ENCODE results near the gene CYP2W1.

CYP2W1 gene

DNA sequence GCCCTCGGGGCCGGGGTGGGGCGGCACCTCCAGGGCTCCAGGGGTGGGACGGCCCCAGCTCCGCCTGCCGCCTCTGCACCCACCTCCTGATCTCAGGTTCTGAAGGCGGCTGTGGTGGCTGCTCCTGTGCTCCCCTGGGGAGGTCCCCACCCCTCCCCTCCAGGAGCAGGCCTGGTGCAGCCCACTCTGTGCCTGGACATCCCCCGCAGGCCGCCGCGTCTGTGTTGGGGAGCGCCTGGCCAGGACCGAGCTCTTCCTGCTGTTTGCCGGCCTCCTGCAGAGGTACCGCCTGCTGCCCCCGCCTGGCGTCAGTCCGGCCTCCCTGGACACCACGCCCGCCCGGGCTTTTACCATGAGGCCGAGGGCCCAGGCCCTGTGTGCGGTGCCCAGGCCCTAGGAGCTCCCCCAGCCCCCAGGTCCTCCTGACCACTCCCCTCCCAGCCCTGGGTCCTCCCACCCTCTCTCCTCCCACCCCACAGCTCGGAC lies 5.5 kb downstream of the CYP2W1 start:
- DNase-seq (ENCODE audit: low read depth): no peak
- no peak overlapping the region for H3K4me3 ChIP-seq (ENCODE audit: low read depth, low read length)
- in situ Hi-C loops (cut with HindIII; ENCODE audit: low sequenced_read_pairs): loop anchor here (25.0 kb wide), 1 partner anchor 174 kb away; the partner anchor contains the start of gene ZFAND2A
- TF ChIP-seq, protein P1, sequence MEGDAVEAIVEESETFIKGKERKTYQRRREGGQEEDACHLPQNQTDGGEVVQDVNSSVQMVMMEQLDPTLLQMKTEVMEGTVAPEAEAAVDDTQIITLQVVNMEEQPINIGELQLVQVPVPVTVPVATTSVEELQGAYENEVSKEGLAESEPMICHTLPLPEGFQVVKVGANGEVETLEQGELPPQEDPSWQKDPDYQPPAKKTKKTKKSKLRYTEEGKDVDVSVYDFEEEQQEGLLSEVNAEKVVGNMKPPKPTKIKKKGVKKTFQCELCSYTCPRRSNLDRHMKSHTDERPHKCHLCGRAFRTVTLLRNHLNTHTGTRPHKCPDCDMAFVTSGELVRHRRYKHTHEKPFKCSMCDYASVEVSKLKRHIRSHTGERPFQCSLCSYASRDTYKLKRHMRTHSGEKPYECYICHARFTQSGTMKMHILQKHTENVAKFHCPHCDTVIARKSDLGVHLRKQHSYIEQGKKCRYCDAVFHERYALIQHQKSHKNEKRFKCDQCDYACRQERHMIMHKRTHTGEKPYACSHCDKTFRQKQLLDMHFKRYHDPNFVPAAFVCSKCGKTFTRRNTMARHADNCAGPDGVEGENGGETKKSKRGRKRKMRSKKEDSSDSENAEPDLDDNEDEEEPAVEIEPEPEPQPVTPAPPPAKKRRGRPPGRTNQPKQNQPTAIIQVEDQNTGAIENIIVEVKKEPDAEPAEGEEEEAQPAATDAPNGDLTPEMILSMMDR (IDR thresholded peaks at IDR 0.05; ENCODE audit: low read depth, low read length, missing control alignments): no peak

DNA sequence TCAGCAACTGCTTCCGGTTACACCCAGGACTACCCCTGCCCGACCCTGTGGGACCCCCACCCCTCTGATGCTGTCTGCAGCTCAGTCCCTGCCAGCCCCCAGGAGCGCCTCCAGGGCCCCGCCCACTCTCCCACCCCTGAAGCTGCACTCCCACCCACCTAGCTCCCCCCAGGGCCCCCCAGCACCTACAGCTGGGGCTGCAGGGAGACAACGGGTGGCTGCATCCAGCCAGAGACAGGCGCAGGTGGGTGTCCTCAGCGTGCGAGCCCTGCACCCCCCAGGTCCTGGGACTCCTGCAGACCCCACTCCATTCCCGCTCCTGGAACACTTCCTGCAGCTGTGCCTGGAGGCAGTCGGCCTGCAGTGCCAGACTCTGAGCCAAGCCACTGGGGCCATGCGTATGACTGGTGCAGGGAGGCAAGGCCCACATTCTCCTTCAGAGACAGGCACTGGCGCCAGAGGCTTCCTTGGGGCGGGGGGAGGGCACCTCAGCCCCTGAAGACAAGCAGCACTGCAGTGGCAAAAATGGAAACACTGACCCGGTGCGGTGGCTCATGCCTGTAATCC lies 6.1 kb downstream of the CYP2W1 start:
- no peak for DNase-seq (ENCODE audit: low read depth)
- TF ChIP-seq, protein P1 (IDR thresholded peaks at IDR 0.05; ENCODE audit: low read depth, low read length, missing control alignments): no peak
- no peak overlapping the region for H3K4me3 ChIP-seq (ENCODE audit: low read depth, low read length)
- in situ Hi-C loops (cut with HindIII; ENCODE audit: low sequenced_read_pairs): loop anchor here (25.0 kb wide), 1 partner anchor 173 kb away; the partner anchor contains the start of gene ZFAND2A

DNA sequence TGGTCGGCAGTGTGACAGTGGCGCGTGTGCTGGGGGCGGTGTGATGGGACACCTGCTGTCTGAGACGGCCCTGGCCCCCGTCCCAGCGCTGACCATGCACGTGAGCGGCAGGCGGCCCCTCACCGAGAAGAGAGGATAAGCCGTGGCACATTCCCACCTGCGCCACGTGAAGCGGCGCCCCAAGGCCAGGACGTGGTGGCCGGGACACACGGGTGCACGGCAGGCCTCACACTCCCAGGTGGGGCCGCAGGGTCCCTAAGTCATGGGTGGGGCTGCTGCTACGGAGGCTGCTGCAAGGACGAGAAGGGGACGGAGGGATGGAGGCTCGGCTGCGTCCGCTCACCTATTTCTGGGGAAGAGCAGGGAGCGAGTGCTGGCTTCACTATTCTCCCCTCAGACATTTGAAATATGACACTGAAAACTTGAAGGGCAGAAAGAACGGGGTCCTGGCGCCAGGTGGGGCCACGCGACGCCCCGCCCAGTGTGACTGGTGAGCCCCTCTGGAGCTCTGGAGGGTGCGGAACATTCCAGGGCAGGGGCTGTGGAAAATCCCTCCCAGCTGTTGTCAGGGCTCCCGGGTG lies 7.5 kb downstream of the CYP2W1 start:
- TF ChIP-seq, protein P1 (IDR thresholded peaks at IDR 0.05; ENCODE audit: low read depth, low read length, missing control alignments): no peak
- in situ Hi-C loops (cut with HindIII; ENCODE audit: low sequenced_read_pairs): loop anchor here (25.0 kb wide), 1 partner anchor 172 kb away; the partner anchor contains the start of gene ZFAND2A
- no peak overlapping the region for H3K4me3 ChIP-seq (ENCODE audit: low read depth, low read length)
- no peak for DNase-seq (ENCODE audit: low read depth)

DNA sequence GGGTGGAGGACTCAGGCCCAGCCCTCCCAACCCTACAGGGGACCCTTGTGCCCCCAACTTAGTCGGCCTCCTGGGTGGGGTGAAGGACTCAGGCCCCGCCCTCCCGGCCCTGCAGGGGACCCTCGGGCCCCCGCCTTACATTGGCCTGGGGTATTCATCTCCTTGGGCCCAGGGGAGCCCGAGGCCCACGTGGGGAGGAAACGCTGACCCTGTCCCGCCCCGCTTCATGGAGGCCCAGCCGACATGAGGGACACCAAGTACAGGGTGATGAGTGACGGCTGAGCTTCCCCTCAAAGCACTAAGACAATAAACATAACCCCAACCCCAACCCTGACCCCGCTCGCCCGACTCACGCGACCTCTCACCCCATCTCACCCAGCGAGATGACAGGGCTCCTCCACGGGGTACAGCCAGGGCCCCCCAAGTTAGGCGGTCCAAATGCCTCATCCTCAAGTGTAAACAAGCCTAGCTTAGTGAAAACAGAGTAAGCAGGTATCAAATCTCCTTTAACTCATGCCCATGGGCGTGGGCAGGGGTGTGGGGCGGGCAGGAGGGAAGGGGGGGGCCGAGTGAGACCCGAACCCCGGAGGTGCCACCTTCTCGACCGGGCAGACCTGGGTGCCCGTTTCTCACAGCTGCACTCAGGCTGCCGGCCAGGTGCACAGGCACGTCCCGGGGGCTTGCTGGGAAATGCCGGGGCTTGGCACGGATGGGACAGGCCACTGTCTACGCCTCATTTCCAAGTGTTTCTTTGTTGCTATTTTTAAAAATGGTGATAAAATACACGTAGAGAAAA lies 8.2 kb downstream of the CYP2W1 start:
- no peak overlapping the region for H3K4me3 ChIP-seq (ENCODE audit: low read depth, low read length)
- in situ Hi-C loops (cut with HindIII; ENCODE audit: low sequenced_read_pairs): loop anchor here (25.0 kb wide), 1 partner anchor 171 kb away; the partner anchor contains the start of gene ZFAND2A
- TF ChIP-seq, protein P1 (IDR thresholded peaks at IDR 0.05; ENCODE audit: low read depth, low read length, missing control alignments): no peak
- no peak for DNase-seq (ENCODE audit: low read depth)

DNA sequence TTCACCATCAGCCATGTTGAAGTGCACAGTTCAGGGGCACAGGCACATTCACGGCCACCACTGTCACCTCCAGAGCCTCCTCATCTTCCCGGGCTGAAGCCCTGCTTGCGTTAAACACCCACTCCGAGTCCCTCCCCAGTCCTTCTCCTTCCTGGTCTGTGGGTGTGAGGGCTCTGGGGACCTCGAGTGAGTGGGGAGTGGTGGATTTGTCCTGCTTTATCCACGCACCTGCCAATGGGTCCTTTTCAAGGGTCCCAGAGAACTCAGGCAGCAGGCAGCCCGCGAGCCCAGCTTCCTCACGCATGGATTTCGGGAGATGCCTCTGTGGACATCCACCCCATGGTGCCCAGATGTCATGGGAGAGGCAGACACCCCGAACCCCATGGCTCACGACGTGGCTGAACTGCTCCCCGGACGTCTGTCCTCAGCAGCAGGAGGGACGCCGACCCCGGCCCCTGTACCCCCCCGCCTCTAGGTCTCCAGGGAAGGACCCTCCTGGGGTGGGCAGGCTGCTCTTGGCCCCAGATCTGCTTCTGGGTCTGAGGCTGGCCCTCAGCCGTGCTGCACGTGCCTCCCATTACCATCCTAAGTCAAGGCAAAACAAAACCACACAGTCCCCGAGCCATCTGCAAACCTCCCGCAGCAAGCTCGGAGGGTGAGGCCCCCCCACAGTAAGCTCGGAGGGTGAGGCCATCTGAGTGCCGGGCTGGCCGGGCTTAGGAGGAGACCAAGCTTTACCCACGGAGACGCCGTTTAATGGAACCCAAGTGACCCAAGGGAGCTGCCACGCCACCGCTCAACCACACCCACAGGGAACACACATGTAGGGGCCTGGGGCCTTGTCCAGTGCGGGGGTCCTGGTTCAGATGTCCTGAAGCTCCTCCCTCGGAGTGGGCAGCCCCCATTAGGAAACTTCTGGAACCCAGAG lies 9.0 kb downstream of the CYP2W1 start:
- no peak for DNase-seq (ENCODE audit: low read depth)

More for the DNA sequence above, 9.0 kb downstream of the CYP2W1 start:
- in situ Hi-C loops (cut with HindIII; ENCODE audit: low sequenced_read_pairs): loop anchor here (25.0 kb wide), 1 partner anchor 170 kb away; the partner anchor contains the start of gene ZFAND2A
- TF ChIP-seq, protein P1 (IDR thresholded peaks at IDR 0.05; ENCODE audit: low read depth, low read length, missing control alignments): no peak
- H3K4me3 ChIP-seq (ENCODE audit: low read depth, low read length): no peak overlapping the region

Data from astrocyte of the cerebellum (primary cell).